Hepatocyte (in vitro differentiated cells): ENCODE results near the gene PARVG. TPM values are rescaled to one million over a fixed set of nuclear protein-coding genes. Genes with fewer than 3 reads are reported as not detected.

Experiments used
- DNase-seq: peaks from one replicate; pipeline ENCODE4 v3.0.0-alpha.2; 2016; ENCODE audit warnings: low spot score
- H2AFZ ChIP-seq: fragments of 200-600 bp; sonication (generic); 2 replicates; pipeline ENCODE4 v1.6.0; 2016; ENCODE audit warnings: antibody characterized with exemption, mild to moderate bottlenecking
- H3K27ac ChIP-seq: fragments of 200-600 bp; sonication (generic); 2 replicates; pipeline ENCODE4 v1.5.1; 2016; ENCODE audit warnings: mild to moderate bottlenecking
- H3K27me3 ChIP-seq: fragments of 200-600 bp; sonication (generic); 2 replicates; pipeline ENCODE4 v1.6.1; 2016
- H3K36me3 ChIP-seq: fragments of 200-600 bp; sonication (generic); replicated peaks from 2 replicates; pipeline ENCODE4 v1.5.1; 2016; ENCODE audit warnings: low read depth; ENCODE audit not compliant: insufficient read depth
- H3K4me1 ChIP-seq: fragments of 200-600 bp; sonication (generic); 2 replicates; pipeline ENCODE4 v1.5.1; 2016; ENCODE audit warnings: mild to moderate bottlenecking, moderate library complexity; ENCODE audit not compliant: insufficient read depth
- H3K4me2 ChIP-seq: fragments of 200-600 bp; sonication (generic); 2 replicates; pipeline ENCODE4 v1.6.0; 2016
- H3K4me3 ChIP-seq: fragments of 200-600 bp; sonication (generic); 2 replicates; pipeline ENCODE4 v1.5.1; 2016; ENCODE audit warnings: mild to moderate bottlenecking
- H3K79me2 ChIP-seq: fragments of 200-600 bp; sonication (generic); 2 replicates; pipeline ENCODE4 v1.6.0; 2017; ENCODE audit warnings: mild to moderate bottlenecking
- H3K9me2 ChIP-seq: fragments of 200-600 bp; sonication (generic); replicated peaks from 2 replicates; pipeline ENCODE4 v1.6.0; 2017; ENCODE audit warnings: mild to moderate bottlenecking; ENCODE audit not compliant: insufficient read depth
- H3K9me3 ChIP-seq: fragments of 200-600 bp; sonication (generic); 2 replicates; pipeline ENCODE4 v1.5.1; 2016; ENCODE audit warnings: low read depth, mild to moderate bottlenecking
- H4K20me1 ChIP-seq: fragments of 200-600 bp; sonication (generic); 2 replicates; pipeline ENCODE4 v1.6.0; 2016; ENCODE audit warnings: mild to moderate bottlenecking; ENCODE audit not compliant: insufficient read depth, poor library complexity, severe bottlenecking
- EZH2 ChIP-seq: fragments of 200-600 bp; sonication (generic); IDR thresholded peaks from 2 replicates; pipeline ENCODE4 v1.6.1; 2016; ENCODE audit warnings: antibody characterized with exemption, mild to moderate bottlenecking, borderline replicate concordance
- EZH2phosphoT487 ChIP-seq: fragments of 200-600 bp; sonication (generic); IDR thresholded peaks from one replicate; pipeline ENCODE4 v1.6.1; 2018; ENCODE audit warnings: antibody characterized with exemption, mild to moderate bottlenecking, low read depth, moderate library complexity; ENCODE audit not compliant: unreplicated experiment, severe bottlenecking
- WGBS: methylation state at CpG from one replicate; pipeline ENCODE4 v1.1.6; 2016; ENCODE audit warnings: low lambda C conversion rate; ENCODE audit errors: missing lambda C conversion rate; 5-methylcytosine and 5-hydroxymethylcytosine counted together
- polyA plus RNA-seq: library from polyadenylated mRNA; unstranded; fragments of >200 nt; fragmentation: Nextera tagmentation; extraction: Ambion mirVana; gene quantifications from 2 replicates; pipeline ENCODE4 v1.2.1, GENCODE V29; 2016
- total RNA-seq: library from RNA; depleted of rRNA; stranded (reverse); fragments of >200 nt; gene quantifications from 2 replicates; pipeline ENCODE4 v1.2.3, GENCODE V29; 2014
- TF ChIP-seq, protein P1 (sequence below): fragments of 200-600 bp; sonication (generic); IDR thresholded peaks from 2 replicates; pipeline ENCODE4 v1.5.1; 2016; ENCODE audit warnings: antibody characterized with exemption, mild to moderate bottlenecking; ENCODE audit not compliant: poor library complexity

The PARVG gene
- total and polyA plus RNA-seq, 2 experiments from 2014 or later: 0.77 to 1.00 TPM

DNA sequence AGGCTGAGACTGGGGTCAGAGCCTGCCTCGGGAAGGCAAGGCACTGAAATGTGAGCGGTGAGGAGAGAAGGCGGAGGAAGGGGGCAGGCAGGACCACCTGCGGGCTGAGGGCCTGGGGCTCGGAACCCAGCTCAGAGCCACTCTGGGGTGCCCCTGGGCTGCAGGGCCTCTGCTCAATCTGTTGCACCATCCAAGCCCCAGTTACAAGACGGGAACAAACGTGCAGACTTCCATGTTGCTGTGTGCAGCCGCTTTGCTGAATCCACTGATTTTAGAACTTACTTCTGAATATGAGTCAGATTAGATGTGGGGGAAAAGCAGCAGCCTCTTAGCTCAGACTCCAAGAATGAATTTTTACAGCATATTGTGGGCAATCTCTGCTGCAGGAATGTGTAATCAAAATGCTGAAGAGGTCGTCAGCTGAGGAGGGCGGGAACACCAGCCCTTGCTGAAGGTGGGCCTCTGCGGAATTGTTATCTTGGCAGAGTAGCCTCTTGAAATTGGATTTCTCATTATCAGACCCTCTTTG lies 21.6 kb downstream of the PARVG start:
- Histone ChIP-seq H4K20me1 (no peaks in the 10 kb centered on the region), H3K9me2 (no peaks in the 10 kb centered on the region), H3K4me2 (peak overlapping the region; percentile 20), H3K4me1 (peaks cover 11% of the 10 kb centered on the region), H3K4me3 (no peak overlapping the region), H3K79me2 (no peaks in the 10 kb centered on the region), H3K36me3 (no peaks in the 10 kb centered on the region), H2AFZ (no peak overlapping the region), H3K9me3 (no peaks in the 10 kb centered on the region), H3K27ac (peak overlapping the region; percentile 74), H3K27me3 (no peaks in the 10 kb centered on the region)
- no peak for TF ChIP-seq EZH2
- TF ChIP-seq, protein P1, sequence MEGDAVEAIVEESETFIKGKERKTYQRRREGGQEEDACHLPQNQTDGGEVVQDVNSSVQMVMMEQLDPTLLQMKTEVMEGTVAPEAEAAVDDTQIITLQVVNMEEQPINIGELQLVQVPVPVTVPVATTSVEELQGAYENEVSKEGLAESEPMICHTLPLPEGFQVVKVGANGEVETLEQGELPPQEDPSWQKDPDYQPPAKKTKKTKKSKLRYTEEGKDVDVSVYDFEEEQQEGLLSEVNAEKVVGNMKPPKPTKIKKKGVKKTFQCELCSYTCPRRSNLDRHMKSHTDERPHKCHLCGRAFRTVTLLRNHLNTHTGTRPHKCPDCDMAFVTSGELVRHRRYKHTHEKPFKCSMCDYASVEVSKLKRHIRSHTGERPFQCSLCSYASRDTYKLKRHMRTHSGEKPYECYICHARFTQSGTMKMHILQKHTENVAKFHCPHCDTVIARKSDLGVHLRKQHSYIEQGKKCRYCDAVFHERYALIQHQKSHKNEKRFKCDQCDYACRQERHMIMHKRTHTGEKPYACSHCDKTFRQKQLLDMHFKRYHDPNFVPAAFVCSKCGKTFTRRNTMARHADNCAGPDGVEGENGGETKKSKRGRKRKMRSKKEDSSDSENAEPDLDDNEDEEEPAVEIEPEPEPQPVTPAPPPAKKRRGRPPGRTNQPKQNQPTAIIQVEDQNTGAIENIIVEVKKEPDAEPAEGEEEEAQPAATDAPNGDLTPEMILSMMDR: no peak
- no peak for TF ChIP-seq EZH2phosphoT487
- DNase-seq: peak; percentile 48
- WGBS: 60% methylated on average over 11 of the region's 11 CpGs

DNA sequence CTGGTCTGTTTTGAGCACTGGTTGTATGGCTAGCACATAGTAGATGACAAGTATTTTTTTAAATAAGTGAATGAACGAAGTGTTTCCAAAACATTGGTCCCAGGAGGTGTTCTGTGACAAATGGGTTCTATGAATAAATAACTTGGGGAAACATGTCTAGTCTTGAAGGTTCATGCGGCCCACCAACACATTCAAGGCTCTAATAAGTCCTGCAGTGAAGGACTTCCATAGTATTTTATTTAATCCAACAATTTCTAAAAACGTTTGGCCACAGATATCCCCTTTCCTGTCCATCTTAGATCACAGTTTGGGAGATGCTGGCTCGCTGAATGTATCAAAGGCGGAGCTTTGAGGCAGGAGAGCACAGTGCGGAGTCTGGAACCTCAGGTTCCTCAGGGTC lies 22.5 kb downstream of the PARVG start:
- Histone ChIP-seq H3K4me2 (no peak overlapping the region), H3K9me3 (no peaks in the 10 kb centered on the region), H3K9me2 (no peaks in the 10 kb centered on the region), H2AFZ (no peak overlapping the region), H3K27me3 (no peaks in the 10 kb centered on the region), H3K36me3 (no peaks in the 10 kb centered on the region), H3K4me1 (peaks cover 11% of the 10 kb centered on the region), H4K20me1 (no peaks in the 10 kb centered on the region), H3K4me3 (no peak overlapping the region), H3K27ac (peak overlapping the region; percentile 32), H3K79me2 (no peaks in the 10 kb centered on the region)
- 60% methylated on average over 6 of the region's 6 CpGs for WGBS
- TF ChIP-seq, protein P1: no peak
- TF ChIP-seq EZH2phosphoT487 (no peak), EZH2 (no peak)
- DNase-seq: no peak

DNA sequence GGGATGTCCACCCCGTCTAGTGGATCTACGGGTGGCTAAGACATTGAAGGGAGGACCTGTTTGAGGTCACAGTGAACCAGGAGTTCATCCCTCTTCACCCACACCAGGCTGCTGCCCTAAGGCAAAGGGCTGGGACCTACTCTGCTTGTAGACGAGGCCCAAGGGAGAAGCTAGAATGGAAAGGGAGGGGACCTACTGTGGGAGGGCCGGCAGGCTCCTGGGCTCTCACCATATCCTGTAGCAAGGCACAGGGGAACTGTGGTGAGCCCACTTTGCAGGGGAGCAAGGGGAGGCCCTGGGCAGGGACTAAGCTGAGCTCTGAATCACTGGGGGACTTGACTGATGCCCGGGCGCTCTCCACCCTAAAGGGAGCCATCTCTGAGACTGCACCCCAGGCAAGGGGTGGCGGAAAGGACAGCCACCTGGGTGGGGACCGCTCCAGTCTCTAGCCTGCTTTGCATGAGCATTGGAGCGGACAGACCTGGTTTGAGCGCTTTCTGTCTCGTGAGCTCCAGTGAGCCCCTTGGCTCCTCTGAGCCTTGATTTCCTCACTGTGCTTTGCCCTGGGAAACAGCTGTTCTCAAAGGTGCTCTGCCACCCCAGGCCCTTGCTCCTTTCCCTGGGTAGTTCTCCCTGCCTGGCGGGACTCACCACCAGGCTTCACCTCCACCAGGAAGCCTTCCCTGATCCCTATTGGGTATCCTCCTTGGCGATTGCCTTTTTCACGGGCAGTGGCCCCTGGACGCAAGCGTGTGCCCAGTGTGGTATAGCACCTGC lies 24.2 kb downstream of the PARVG start:
- no peak for DNase-seq
- Histone ChIP-seq H3K9me2 (no peaks in the 10 kb centered on the region), H3K4me1 (peaks cover 11% of the 10 kb centered on the region), H3K36me3 (no peaks in the 10 kb centered on the region), H3K27me3 (peaks cover 2% of the 10 kb centered on the region), H2AFZ (no peak overlapping the region), H3K79me2 (no peaks in the 10 kb centered on the region), H4K20me1 (no peaks in the 10 kb centered on the region), H3K4me3 (no peak overlapping the region), H3K9me3 (no peaks in the 10 kb centered on the region), H3K27ac (no peak overlapping the region), H3K4me2 (no peak overlapping the region)
- 88% methylated on average over 16 of the region's 16 CpGs for WGBS
- TF ChIP-seq EZH2: no peak
